GM23338 (cell line): ENCODE measurements around the gene GPC5. TPM values are rescaled to one million over a fixed set of nuclear protein-coding genes. Genes with fewer than 3 reads are reported as not detected.

Source experiments
- ATAC-seq: fragments of 200-7000 bp; cut with Tn5 transposase; 3 replicates; pipeline ENCODE4 v1.9.1; 2020
- DNase-seq: peaks from one replicate; pipeline ENCODE4 v3.0.0-alpha.2; 2015; ENCODE audit warnings: low spot score
- H2AFZ ChIP-seq: fragments of 200-600 bp; sonication (generic); 2 replicates; pipeline ENCODE4 v1.8.0; 2016; ENCODE audit warnings: antibody characterized with exemption, mild to moderate bottlenecking, moderate library complexity
- H3F3A ChIP-seq: fragments of 200-600 bp; sonication (generic); replicated peaks from 2 replicates; pipeline ENCODE4 v1.8.0; 2017; ENCODE audit warnings: antibody characterized with exemption, mixed run types, low read depth
- H3K27ac ChIP-seq: fragments of 200-600 bp; sonication (generic); 2 replicates; pipeline ENCODE4 v1.6.1; 2016; ENCODE audit warnings: low read depth
- H3K27me3 ChIP-seq: fragments of 200-600 bp; sonication (generic); 2 replicates; pipeline ENCODE4 v1.8.0; 2016; ENCODE audit warnings: mild to moderate bottlenecking, mixed run types, moderate library complexity; ENCODE audit not compliant: insufficient read depth
- H3K36me3 ChIP-seq: fragments of 200-600 bp; sonication (generic); 2 replicates; pipeline ENCODE4 v1.8.0; 2016; ENCODE audit warnings: mild to moderate bottlenecking; ENCODE audit not compliant: insufficient read depth
- H3K4me1 ChIP-seq: fragments of 200-600 bp; sonication (generic); 2 replicates; pipeline ENCODE4 v1.8.0; 2016; ENCODE audit warnings: mild to moderate bottlenecking, moderate library complexity; ENCODE audit not compliant: insufficient read depth
- H3K4me2 ChIP-seq: fragments of 200-600 bp; sonication (generic); 2 replicates; pipeline ENCODE4 v1.7.1; 2017; ENCODE audit warnings: mixed run types
- H3K4me3 ChIP-seq: fragments of 200-600 bp; sonication (generic); 2 replicates; pipeline ENCODE4 v1.6.1; 2016; ENCODE audit warnings: mixed run types
- H3K79me2 ChIP-seq: fragments of 200-600 bp; sonication (generic); replicated peaks from 2 replicates; pipeline ENCODE4 v1.8.0; 2017; ENCODE audit warnings: mild to moderate bottlenecking; ENCODE audit not compliant: insufficient read depth
- H3K9me2 ChIP-seq: fragments of 200-600 bp; sonication (generic); 2 replicates; pipeline ENCODE4 v1.8.0; 2017; ENCODE audit not compliant: insufficient read depth
- H4K20me1 ChIP-seq: fragments of 200-600 bp; sonication (generic); replicated peaks from 2 replicates; pipeline ENCODE4 v1.8.0; 2017; ENCODE audit warnings: mild to moderate bottlenecking; ENCODE audit not compliant: insufficient read depth
- H3K27ac Mint-ChIP-seq: 2 replicates; pipeline ENCODE4 v1.8.0; 2020; ENCODE audit warnings: inconsistent platforms, mild to moderate bottlenecking, moderate library complexity, mixed read lengths
- H3K27me3 Mint-ChIP-seq: 3 replicates; pipeline ENCODE4 v1.8.0; 2022; ENCODE audit warnings: low read depth, mild to moderate bottlenecking, moderate library complexity, mixed read lengths, inconsistent platforms; ENCODE audit not compliant: insufficient read depth, poor library complexity
- H3K36me3 Mint-ChIP-seq: 3 replicates; pipeline ENCODE4 v1.8.0; 2021; ENCODE audit warnings: low read depth, mild to moderate bottlenecking, inconsistent platforms, moderate library complexity, mixed read lengths
- H3K4me1 Mint-ChIP-seq: 3 replicates; pipeline ENCODE4 v1.8.0; 2020; ENCODE audit warnings: mild to moderate bottlenecking, inconsistent platforms, mixed read lengths
- H3K4me3 Mint-ChIP-seq: 3 replicates; pipeline ENCODE4 v1.8.0; 2021; ENCODE audit warnings: moderate library complexity, mild to moderate bottlenecking, inconsistent platforms, mixed read lengths
- H3K9me3 Mint-ChIP-seq: 3 replicates; pipeline ENCODE4 v1.8.0; 2020; ENCODE audit warnings: moderate library complexity, mild to moderate bottlenecking, inconsistent platforms, mixed read lengths
- CREB1 ChIP-seq: fragments of 250-450 bp; sonication (Bioruptor Pico); IDR thresholded peaks from 2 replicates; pipeline ENCODE4 v1.5.0; 2020; ENCODE audit warnings: low read depth, mild to moderate bottlenecking, moderate library complexity
- ETS1 ChIP-seq: IDR thresholded peaks from 2 replicates; pipeline ENCODE4 v1.6.1; 2016; ENCODE audit warnings: antibody characterized with exemption
- EZH2 ChIP-seq: fragments of 200-600 bp; sonication (generic); IDR thresholded peaks from one replicate; pipeline ENCODE4 v1.8.0; 2017; ENCODE audit warnings: antibody characterized with exemption, mild to moderate bottlenecking, low read depth; ENCODE audit not compliant: unreplicated experiment
- EZH2phosphoT487 ChIP-seq: fragments of 200-600 bp; sonication (generic); IDR thresholded peaks from one replicate; pipeline ENCODE4 v1.8.1; 2018; ENCODE audit warnings: antibody characterized with exemption; ENCODE audit not compliant: unreplicated experiment
- NANOG ChIP-seq: IDR thresholded peaks from 2 replicates; pipeline ENCODE4 v1.6.1; 2016; ENCODE audit warnings: antibody characterized with exemption, borderline replicate concordance
- REST ChIP-seq: IDR thresholded peaks from one replicate; pipeline ENCODE4 v1.6.1; 2018; ENCODE audit warnings: antibody characterized with exemption; ENCODE audit not compliant: unreplicated experiment
- STAT1 ChIP-seq: IDR thresholded peaks from one replicate; pipeline ENCODE4 v1.6.1; 2016; ENCODE audit warnings: antibody characterized with exemption; ENCODE audit not compliant: unreplicated experiment
- ZNF114 ChIP-seq: fragments of 250-450 bp; sonication (Bioruptor Pico); IDR thresholded peaks from 2 replicates; pipeline ENCODE4 v1.5.0; 2020; ENCODE audit warnings: mild to moderate bottlenecking, moderate library complexity
- ZNF331 ChIP-seq: fragments of 250-450 bp; sonication (Bioruptor Pico); IDR thresholded peaks from 2 replicates; pipeline ENCODE4 v1.5.0; 2020; ENCODE audit warnings: low read depth, mild to moderate bottlenecking, moderate library complexity
- polyA plus RNA-seq: library from polyadenylated mRNA; unstranded; fragments of >200 nt; fragmentation: Nextera tagmentation; extraction: Ambion mirVana; gene quantifications from 2 replicates; pipeline ENCODE4 v1.2.1, GENCODE V29; 2016
- total RNA-seq: library from RNA; depleted of rRNA; stranded (reverse); fragments of >200 nt; shearing (Covaris generic); gene quantifications from 2 replicates; pipeline ENCODE4 v1.2.3, GENCODE V29; 2014
- TF ChIP-seq, protein P1 (sequence below), 2 experiments: fragments of 200-600 bp in 1 of 2; sonication (generic) in 1 of 2; conservative IDR thresholded peaks; 2 replicates each; pipeline versions ENCODE4 v1.5.1 to v1.6.1; 2016 to 2017; ENCODE audit warnings: antibody characterized with exemption in 2 of 2, low read depth in 2 of 2, mild to moderate bottlenecking in 2 of 2, moderate library complexity in 1 of 2

GPC5 gene
- total and polyA plus RNA-seq, 2 experiments from 2014 or later = 0.95 to 1.1 TPM

DNA sequence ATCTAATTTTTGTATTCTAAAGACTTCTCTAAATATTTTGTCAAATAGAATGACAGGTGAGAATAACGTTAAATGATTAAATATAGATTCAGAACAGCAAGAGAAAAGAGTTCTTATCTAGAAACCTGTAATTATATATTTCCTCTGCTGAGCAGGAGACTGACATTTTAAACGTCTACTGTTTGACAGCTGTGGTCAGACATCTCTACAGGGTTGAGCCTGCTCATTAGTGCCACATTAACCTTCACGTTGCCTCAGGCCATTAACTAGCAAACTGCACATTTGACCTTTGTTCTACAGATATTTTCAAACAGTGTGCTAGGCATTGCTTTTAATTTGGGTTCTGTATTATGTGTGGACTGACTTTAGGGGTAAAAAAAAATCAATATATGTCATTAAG lies 347.5 kb downstream of the GPC5 start (continued):
- TF ChIP-seq REST = no peak
- no peak for TF ChIP-seq EZH2
- TF ChIP-seq ZNF331 (CRISPR knock-in tag) = no peak

GRCh38 chr13:91747186-91747585 lies 348.8 kb downstream of the GPC5 start:
- ATAC-seq (no peak), DNase-seq (no peak)
- no peak overlapping the region for H3K4me2 ChIP-seq
- no peak overlapping the region for H3K27ac Mint-ChIP-seq
- H3K9me3 Mint-ChIP-seq = no peaks in the 10 kb centered on the region
- no peaks in the 10 kb centered on the region for H3F3A ChIP-seq
- H3K9me2 ChIP-seq = peaks cover 7% of the 10 kb centered on the region; the same call in 1 of the 2 replicates
- no peaks in the 10 kb centered on the region; the same call in 2 of the 3 replicates for H3K4me1 Mint-ChIP-seq
- no peak overlapping the region for H3K27ac ChIP-seq
- H3K27me3 ChIP-seq = no peaks in the 10 kb centered on the region
- no peak overlapping the region for H3K4me3 ChIP-seq
- H3K36me3 Mint-ChIP-seq = no peaks in the 10 kb centered on the region
- H4K20me1 ChIP-seq = no peaks in the 10 kb centered on the region
- no peak overlapping the region for H2AFZ ChIP-seq
- no peaks in the 10 kb centered on the region for H3K36me3 ChIP-seq
- H3K4me1 ChIP-seq = no peaks in the 10 kb centered on the region
- no peaks in the 10 kb centered on the region for H3K79me2 ChIP-seq
- no peak overlapping the region for H3K4me3 Mint-ChIP-seq
- no peaks in the 10 kb centered on the region for H3K27me3 Mint-ChIP-seq
- no peak for TF ChIP-seq ZNF114 (CRISPR knock-in tag)
- TF ChIP-seq NANOG = no peak
- TF ChIP-seq EZH2 = no peak
- TF ChIP-seq STAT1 = no peak
- no peak for TF ChIP-seq ETS1
- no peak for TF ChIP-seq CREB1 (CRISPR knock-in tag)
- TF ChIP-seq EZH2phosphoT487 = no peak
- TF ChIP-seq, protein P1, sequence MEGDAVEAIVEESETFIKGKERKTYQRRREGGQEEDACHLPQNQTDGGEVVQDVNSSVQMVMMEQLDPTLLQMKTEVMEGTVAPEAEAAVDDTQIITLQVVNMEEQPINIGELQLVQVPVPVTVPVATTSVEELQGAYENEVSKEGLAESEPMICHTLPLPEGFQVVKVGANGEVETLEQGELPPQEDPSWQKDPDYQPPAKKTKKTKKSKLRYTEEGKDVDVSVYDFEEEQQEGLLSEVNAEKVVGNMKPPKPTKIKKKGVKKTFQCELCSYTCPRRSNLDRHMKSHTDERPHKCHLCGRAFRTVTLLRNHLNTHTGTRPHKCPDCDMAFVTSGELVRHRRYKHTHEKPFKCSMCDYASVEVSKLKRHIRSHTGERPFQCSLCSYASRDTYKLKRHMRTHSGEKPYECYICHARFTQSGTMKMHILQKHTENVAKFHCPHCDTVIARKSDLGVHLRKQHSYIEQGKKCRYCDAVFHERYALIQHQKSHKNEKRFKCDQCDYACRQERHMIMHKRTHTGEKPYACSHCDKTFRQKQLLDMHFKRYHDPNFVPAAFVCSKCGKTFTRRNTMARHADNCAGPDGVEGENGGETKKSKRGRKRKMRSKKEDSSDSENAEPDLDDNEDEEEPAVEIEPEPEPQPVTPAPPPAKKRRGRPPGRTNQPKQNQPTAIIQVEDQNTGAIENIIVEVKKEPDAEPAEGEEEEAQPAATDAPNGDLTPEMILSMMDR (conservative IDR thresholded peaks at IDR 0.05; ENCODE audit: low read depth in 2 of 2) = no peak
- TF ChIP-seq REST = no peak
